GM20431 (cell line): ENCODE measurements around the gene NUP210L.

Experiments used
- in situ Hi-C: fragments of 300-500 bp; cut with MseI, MboI; formaldehyde crosslinking; loops from one replicate; pipeline ENCODE4 v1.15.0; 2020; ENCODE audit warnings: low sequenced_read_pairs; ENCODE audit not compliant: unreplicated experiment

NUP210L gene

GRCh38 chr1:153951801-153952200 is 203.1 kb downstream of the NUP210L start:
- in situ Hi-C loops: no loop called here

GRCh38 chr1:153951183-153951582 is 203.7 kb downstream of the NUP210L start:
- in situ Hi-C loops: no loop called here

GRCh38 chr1:153946622-153947241 is 208.1 kb downstream of the NUP210L start, which contains the start of gene DENND4B:
Gene DENND4B, minus strand, starts transcription at chr1:153946718. Its CDS starts 2,344 bp downstream, at chr1:153944374.
- in situ Hi-C loops: no loop called here

GRCh38 chr1:153945795-153946621 is 208.9 kb downstream of the NUP210L start:
- in situ Hi-C loops: no loop called here

GRCh38 chr1:153945131-153945794 is 209.6 kb downstream of the NUP210L start:
- in situ Hi-C loops: no loop called here

- in situ Hi-C loops: no loop called here
Measured at GRCh38 chr1:153944827-153945117, 210.1 kb downstream of the NUP210L start.

GRCh38 chr1:153944005-153944826 is 210.7 kb downstream of the NUP210L start:
- in situ Hi-C loops: no loop called here

GRCh38 chr1:153942766-153943549 is 211.9 kb downstream of the NUP210L start:
- in situ Hi-C loops: no loop called here
